GM18907 (cell line): Measurements from ENCODE around the gene RPL18A.

Source experiments
- ATAC-seq: cut with Tn5 transposase; IDR thresholded peaks from one replicate; pipeline ENCODE4 v1.9.1; 2021; ENCODE audit warnings: mild to moderate bottlenecking, moderate library complexity; ENCODE audit not compliant: unreplicated experiment

Gene RPL18A

GRCh38 chr19:17841810-17842662 is 17.7 kb upstream of the RPL18A start:
- no peak for ATAC-seq

GRCh38 chr19:17842663-17843291 is 16.9 kb upstream of the RPL18A start:
- no peak for ATAC-seq

GRCh38 chr19:17843292-17843827 is 16.4 kb upstream of the RPL18A start:
- no peak for ATAC-seq

- no peak for ATAC-seq
These were observed 15.7 kb upstream of the RPL18A start for GRCh38 chr19:17843908-17844490.

- ATAC-seq = no peak
These were observed 13.6 kb upstream of the RPL18A start for GRCh38 chr19:17846146-17846545.

GRCh38 chr19:17847538-17848366 is 12.0 kb upstream of the RPL18A start, which contains the start of gene JAK3:
Gene JAK3 (minus strand): TSS chr19:17847982. CDS start chr19:17844417, 3,565 bp downstream.
- ATAC-seq = peak; percentile 59

GRCh38 chr19:17848595-17849292 is 11.0 kb upstream of the RPL18A start:
- no peak for ATAC-seq

GRCh38 chr19:17854061-17854460 is 5.6 kb upstream of the RPL18A start:
- no peak for ATAC-seq

GRCh38 chr19:17855280-17856152 is 4.2 kb upstream of the RPL18A start:
- ATAC-seq = no peak

GRCh38 chr19:17860331-17860992 is 752 bp downstream of the RPL18A start:
- no peak for ATAC-seq

GRCh38 chr19:17860993-17861360 is 1.3 kb downstream of the RPL18A start:
- no peak for ATAC-seq

- ATAC-seq = no peak
These were observed 2.1 kb downstream of the RPL18A start for GRCh38 chr19:17861542-17862402.

- no peak for ATAC-seq
These were observed 3.2 kb downstream of the RPL18A start for GRCh38 chr19:17862711-17863519.

- ATAC-seq = no peak
These were observed 3.9 kb downstream of the RPL18A start for GRCh38 chr19:17863520-17864182.

GRCh38 chr19:17865364-17866311 is 5.9 kb downstream of the RPL18A start:
- ATAC-seq = no peak
